ENCODE results near the gene TPK1.
"Not testable (repeated sequence)": the region's sequence is repeated elsewhere in the genome, so short reads cannot be mapped to it uniquely, and the experiment has no call there.

The TPK1 gene

GRCh38 chr7:144786079-144786478, 49.8 kb downstream of the TPK1 start:
- in situ Hi-C loops (cut with MboI; ENCODE audit: low pct_unique_long_range_greater_than_20kb, low sequenced_read_pairs, unreplicated experiment) = no loop called here
- DNase-seq (ENCODE audit: low spot score) = no peak
- no peak for TF ChIP-seq CTCF (IDR thresholded peaks at IDR 0.05; ENCODE audit: extremely low read depth, insufficient read depth, missing control alignments)

- no peak for TF ChIP-seq CTCF (IDR thresholded peaks at IDR 0.05; ENCODE audit: extremely low read depth, insufficient read depth, missing control alignments)
- in situ Hi-C loops (cut with MboI; ENCODE audit: low pct_unique_long_range_greater_than_20kb, low sequenced_read_pairs, unreplicated experiment) = no loop called here
- no peak for DNase-seq (ENCODE audit: low spot score)
These were observed 50.3 kb downstream of the TPK1 start for GRCh38 chr7:144785521-144785920.

GRCh38 chr7:144784943-144785342, 50.9 kb downstream of the TPK1 start:
- in situ Hi-C loops (cut with MboI; ENCODE audit: low pct_unique_long_range_greater_than_20kb, low sequenced_read_pairs, unreplicated experiment) = no loop called here
- no peak for TF ChIP-seq CTCF (IDR thresholded peaks at IDR 0.05; ENCODE audit: extremely low read depth, insufficient read depth, missing control alignments)
- no peak for DNase-seq (ENCODE audit: low spot score)

GRCh38 chr7:144784441-144784840, 51.4 kb downstream of the TPK1 start:
- no peak for DNase-seq (ENCODE audit: low spot score)
- TF ChIP-seq CTCF (IDR thresholded peaks at IDR 0.05; ENCODE audit: extremely low read depth, insufficient read depth, missing control alignments) = no peak
- in situ Hi-C loops (cut with MboI; ENCODE audit: low pct_unique_long_range_greater_than_20kb, low sequenced_read_pairs, unreplicated experiment) = no loop called here

- in situ Hi-C loops (cut with MboI; ENCODE audit: low pct_unique_long_range_greater_than_20kb, low sequenced_read_pairs, unreplicated experiment) = no loop called here
- no peak for DNase-seq (ENCODE audit: low spot score)
- no peak for TF ChIP-seq CTCF (IDR thresholded peaks at IDR 0.05; ENCODE audit: extremely low read depth, insufficient read depth, missing control alignments)
These were observed 53.0 kb downstream of the TPK1 start for GRCh38 chr7:144782883-144783282.

GRCh38 chr7:144780071-144780608, 55.7 kb downstream of the TPK1 start:
- no peak for TF ChIP-seq CTCF (IDR thresholded peaks at IDR 0.05; ENCODE audit: extremely low read depth, insufficient read depth, missing control alignments)
- in situ Hi-C loops (cut with MboI; ENCODE audit: low pct_unique_long_range_greater_than_20kb, low sequenced_read_pairs, unreplicated experiment) = no loop called here
- DNase-seq (ENCODE audit: low spot score) = no peak

- in situ Hi-C loops (cut with MboI; ENCODE audit: low pct_unique_long_range_greater_than_20kb, low sequenced_read_pairs, unreplicated experiment); DNase-seq (ENCODE audit: low spot score): not testable (repeated sequence)
These were observed 58.0 kb downstream of the TPK1 start for GRCh38 chr7:144777889-144778288.
